HepG2 (cell line): ENCODE data around the gene HPS3. TPM values are rescaled to one million over a fixed set of nuclear protein-coding genes. Genes with fewer than 3 reads are reported as not detected.
A peak's percentile ranks its signal among the peaks of the same experiment; 100 is the strongest.

Source experiments
- HDAC1 ChIP-seq: sonication (generic); formaldehyde crosslinking; IDR thresholded peaks from 2 replicates; pipeline ENCODE4 v1.5.1; 2020; ENCODE audit warnings: mild to moderate bottlenecking, missing genetic modification reagents
- HNF4G ChIP-seq, 2 experiments: sonication (generic) in 1 of 2; formaldehyde crosslinking in 1 of 2; IDR thresholded peaks; 2 replicates each; pipeline versions ENCODE4 v1.4.0 to v1.6.1; 2011 to 2020; ENCODE audit warnings: borderline replicate concordance in 2 of 2, low read depth in 2 of 2, mild to moderate bottlenecking in 2 of 2, low read length in 1 of 2, missing genetic modification reagents in 1 of 2, moderate library complexity in 1 of 2
- NCOA5 ChIP-seq: sonication (generic); formaldehyde crosslinking; IDR thresholded peaks from 2 replicates; pipeline ENCODE4 v1.4.0; 2020; ENCODE audit warnings: missing genetic modification reagents
- NKX3-1 ChIP-seq: sonication (generic); formaldehyde crosslinking; IDR thresholded peaks from 2 replicates; pipeline ENCODE4 v1.5.0; 2020; ENCODE audit warnings: missing genetic modification reagents
- NR2C2 ChIP-seq: sonication (generic); formaldehyde crosslinking; IDR thresholded peaks from 2 replicates; pipeline ENCODE4 v1.4.0; 2020; ENCODE audit warnings: missing genetic modification reagents, mild to moderate bottlenecking, moderate library complexity, borderline replicate concordance
- NR2F6 ChIP-seq, 2 experiments: IDR thresholded peaks; 2 replicates each; pipeline ENCODE4 v1.6.1; 2016; ENCODE audit warnings: antibody characterized with exemption in 1 of 2, mild to moderate bottlenecking in 1 of 2
- PAWR ChIP-seq: sonication (generic); formaldehyde crosslinking; IDR thresholded peaks from 2 replicates; pipeline ENCODE4 v1.4.0; 2020; ENCODE audit warnings: missing genetic modification reagents, mild to moderate bottlenecking, borderline replicate concordance
- REXO4 ChIP-seq: sonication (generic); formaldehyde crosslinking; IDR thresholded peaks from 2 replicates; pipeline ENCODE4 v1.8.0; 2022; ENCODE audit warnings: missing genetic modification reagents, mild to moderate bottlenecking, borderline replicate concordance
- TFDP2 ChIP-seq: sonication (generic); formaldehyde crosslinking; IDR thresholded peaks from 2 replicates; pipeline ENCODE4 v1.4.0; 2020; ENCODE audit warnings: missing genetic modification reagents
- ZNF687 ChIP-seq: sonication (generic); formaldehyde crosslinking; IDR thresholded peaks from 2 replicates; pipeline ENCODE4 v1.5.1; 2020; ENCODE audit warnings: mild to moderate bottlenecking, missing genetic modification reagents, moderate library complexity
- ZNF709 ChIP-seq: sonication (generic); formaldehyde crosslinking; IDR thresholded peaks from 2 replicates; pipeline ENCODE4 v1.5.0; 2020; ENCODE audit warnings: mild to moderate bottlenecking, missing genetic modification reagents
- ZSCAN9 ChIP-seq: IDR thresholded peaks from 2 replicates; pipeline ENCODE4 v1.6.1; 2016; ENCODE audit warnings: borderline replicate concordance
- polyA plus RNA-seq, 8 experiments: library from polyadenylated mRNA; depleted of rRNA in 3 of 8; stranded (reverse) in 7 of 8; unstranded in 1 of 8; fragments of >200 nt; fragmentation: Illumina TruSeq in 4 of 8; extraction: Trizol in 4 of 8; gene quantifications; 2 replicates each; pipeline versions ENCODE4 v1.2.1 to v1.2.3, GENCODE V29; 2011 to 2016; ENCODE audit warnings: low read depth in 4 of 8, missing spikeins in 1 of 8, mixed read lengths in 1 of 8; ENCODE audit not compliant: insufficient read depth in 1 of 8
- total RNA-seq, 5 experiments: library from RNA; depleted of rRNA; stranded (reverse); fragments of >200 nt; fragmentation: Illumina TruSeq; extraction: Trizol; gene quantifications; 2 replicates each; pipeline ENCODE4 v1.2.3, GENCODE V29; 2016; ENCODE audit warnings: low read depth in 1 of 5
- TF ChIP-seq, protein P1 (sequence below): sonication (generic); formaldehyde crosslinking; IDR thresholded peaks from 2 replicates; pipeline ENCODE4 v1.8.1; 2022; ENCODE audit warnings: mild to moderate bottlenecking, missing genetic modification reagents
- TF ChIP-seq, protein P2 (sequence below), 2 experiments: sonication (generic) in 1 of 2; formaldehyde crosslinking in 1 of 2; IDR thresholded peaks; 2 replicates each; pipeline versions ENCODE4 v1.4.0 to v1.6.1; 2018 to 2020; ENCODE audit warnings: missing genetic modification reagents in 2 of 2, borderline replicate concordance in 1 of 2, low read depth in 1 of 2, mild to moderate bottlenecking in 1 of 2, missing biosample characterization in 1 of 2
- TF ChIP-seq, protein P3 (sequence below): sonication (generic); formaldehyde crosslinking; IDR thresholded peaks from 2 replicates; pipeline ENCODE4 v1.5.1; 2020; ENCODE audit warnings: mild to moderate bottlenecking, missing genetic modification reagents

HPS3 gene
- total and polyA plus RNA-seq, 2 of the 13 experiments (the other 11 are each of a cell fraction or from before 2014, with no cell fraction given), result 9.5 to 18.9 TPM

- TF ChIP-seq, protein P1, sequence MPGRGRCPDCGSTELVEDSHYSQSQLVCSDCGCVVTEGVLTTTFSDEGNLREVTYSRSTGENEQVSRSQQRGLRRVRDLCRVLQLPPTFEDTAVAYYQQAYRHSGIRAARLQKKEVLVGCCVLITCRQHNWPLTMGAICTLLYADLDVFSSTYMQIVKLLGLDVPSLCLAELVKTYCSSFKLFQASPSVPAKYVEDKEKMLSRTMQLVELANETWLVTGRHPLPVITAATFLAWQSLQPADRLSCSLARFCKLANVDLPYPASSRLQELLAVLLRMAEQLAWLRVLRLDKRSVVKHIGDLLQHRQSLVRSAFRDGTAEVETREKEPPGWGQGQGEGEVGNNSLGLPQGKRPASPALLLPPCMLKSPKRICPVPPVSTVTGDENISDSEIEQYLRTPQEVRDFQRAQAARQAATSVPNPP (CRISPR knock-in tag), result peak; percentile 45; the same call in 1 of the 2 replicates
- TF ChIP-seq NKX3-1 (CRISPR knock-in tag), result peak; percentile 86
- no peak for TF ChIP-seq NR2F6 (IDR thresholded peaks at IDR 0.05)
- TF ChIP-seq NR2F6 (CRISPR knock-in tag; IDR thresholded peaks at IDR 0.05), result no peak
- TF ChIP-seq ZSCAN9, result peak; percentile 53; the same call in 1 of the 2 replicates
- TF ChIP-seq, protein P2, sequence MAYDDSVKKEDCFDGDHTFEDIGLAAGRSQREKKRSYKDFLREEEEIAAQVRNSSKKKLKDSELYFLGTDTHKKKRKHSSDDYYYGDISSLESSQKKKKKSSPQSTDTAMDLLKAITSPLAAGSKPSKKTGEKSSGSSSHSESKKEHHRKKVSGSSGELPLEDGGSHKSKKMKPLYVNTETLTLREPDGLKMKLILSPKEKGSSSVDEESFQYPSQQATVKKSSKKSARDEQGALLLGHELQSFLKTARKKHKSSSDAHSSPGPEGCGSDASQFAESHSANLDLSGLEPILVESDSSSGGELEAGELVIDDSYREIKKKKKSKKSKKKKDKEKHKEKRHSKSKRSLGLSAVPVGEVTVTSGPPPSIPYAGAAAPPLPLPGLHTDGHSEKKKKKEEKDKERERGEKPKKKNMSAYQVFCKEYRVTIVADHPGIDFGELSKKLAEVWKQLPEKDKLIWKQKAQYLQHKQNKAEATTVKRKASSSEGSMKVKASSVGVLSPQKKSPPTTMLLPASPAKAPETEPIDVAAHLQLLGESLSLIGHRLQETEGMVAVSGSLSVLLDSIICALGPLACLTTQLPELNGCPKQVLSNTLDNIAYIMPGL (CRISPR knock-in tag; IDR thresholded peaks at IDR 0.05; ENCODE audit: borderline replicate concordance in 1 of 2, low read depth in 1 of 2), result peak; percentile 31 to 65; a peak in 3 of 4 replicates
- TF ChIP-seq TFDP2 (CRISPR knock-in tag), result peak; percentile 86
- no peak for TF ChIP-seq PAWR (CRISPR knock-in tag)
- TF ChIP-seq NR2C2 (CRISPR knock-in tag), result peak; percentile 74; the same call in 1 of the 2 replicates
- TF ChIP-seq, protein P3, sequence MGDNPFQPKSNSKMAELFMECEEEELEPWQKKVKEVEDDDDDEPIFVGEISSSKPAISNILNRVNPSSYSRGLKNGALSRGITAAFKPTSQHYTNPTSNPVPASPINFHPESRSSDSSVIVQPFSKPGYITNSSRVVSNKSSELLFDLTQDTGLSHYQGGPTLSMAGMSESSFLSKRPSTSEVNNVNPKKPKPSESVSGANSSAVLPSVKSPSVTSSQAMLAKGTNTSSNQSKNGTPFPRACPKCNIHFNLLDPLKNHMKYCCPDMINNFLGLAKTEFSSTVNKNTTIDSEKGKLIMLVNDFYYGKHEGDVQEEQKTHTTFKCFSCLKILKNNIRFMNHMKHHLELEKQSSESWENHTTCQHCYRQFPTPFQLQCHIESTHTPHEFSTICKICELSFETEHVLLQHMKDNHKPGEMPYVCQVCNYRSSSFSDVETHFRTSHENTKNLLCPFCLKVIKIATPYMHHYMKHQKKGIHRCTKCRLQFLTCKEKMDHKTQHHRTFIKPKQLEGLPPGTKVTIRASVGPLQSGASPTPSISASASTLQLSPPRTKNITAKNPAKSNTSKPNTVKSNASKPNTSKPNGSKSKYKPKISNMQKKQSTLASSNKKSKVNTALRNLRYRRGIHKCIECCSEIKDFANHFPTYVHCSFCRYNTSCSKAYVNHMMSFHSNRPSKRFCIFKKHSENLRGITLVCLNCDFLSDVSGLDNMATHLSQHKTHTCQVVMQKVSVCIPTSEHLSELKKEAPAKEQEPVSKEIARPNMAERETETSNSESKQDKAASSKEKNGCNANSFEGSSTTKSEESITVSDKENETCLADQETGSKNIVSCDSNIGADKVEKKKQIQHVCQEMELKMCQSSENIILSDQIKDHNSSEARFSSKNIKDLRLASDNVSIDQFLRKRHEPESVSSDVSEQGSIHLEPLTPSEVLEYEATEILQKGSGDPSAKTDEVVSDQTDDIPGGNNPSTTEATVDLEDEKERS, result no peak
- TF ChIP-seq ZNF709 (CRISPR knock-in tag), result peak; percentile 60; the same call in 1 of the 2 replicates
- peak; percentile 96 for TF ChIP-seq ZNF687
- no peak for TF ChIP-seq NCOA5 (CRISPR knock-in tag)
- TF ChIP-seq HNF4G (IDR thresholded peaks at IDR 0.05; ENCODE audit: borderline replicate concordance, low read depth, low read length), result 0 out of 2 replicates have a peak, but pooled peaks have one; percentile 4
- TF ChIP-seq HNF4G (CRISPR knock-in tag; IDR thresholded peaks at IDR 0.05; ENCODE audit: borderline replicate concordance, low read depth), result no peak
- peak; percentile 96 for TF ChIP-seq HDAC1 (CRISPR knock-in tag)
- TF ChIP-seq REXO4 (CRISPR knock-in tag), result no peak
Measured at GRCh38 chr3:149129326-149130205, at the start of gene HPS3 (continued).
